Measurements from ENCODE around the gene CRMP1.
"Not testable (repeated sequence)": the region's sequence is repeated elsewhere in the genome, so short reads cannot be mapped to it uniquely, and the experiment has no call there.

Gene CRMP1

DNA sequence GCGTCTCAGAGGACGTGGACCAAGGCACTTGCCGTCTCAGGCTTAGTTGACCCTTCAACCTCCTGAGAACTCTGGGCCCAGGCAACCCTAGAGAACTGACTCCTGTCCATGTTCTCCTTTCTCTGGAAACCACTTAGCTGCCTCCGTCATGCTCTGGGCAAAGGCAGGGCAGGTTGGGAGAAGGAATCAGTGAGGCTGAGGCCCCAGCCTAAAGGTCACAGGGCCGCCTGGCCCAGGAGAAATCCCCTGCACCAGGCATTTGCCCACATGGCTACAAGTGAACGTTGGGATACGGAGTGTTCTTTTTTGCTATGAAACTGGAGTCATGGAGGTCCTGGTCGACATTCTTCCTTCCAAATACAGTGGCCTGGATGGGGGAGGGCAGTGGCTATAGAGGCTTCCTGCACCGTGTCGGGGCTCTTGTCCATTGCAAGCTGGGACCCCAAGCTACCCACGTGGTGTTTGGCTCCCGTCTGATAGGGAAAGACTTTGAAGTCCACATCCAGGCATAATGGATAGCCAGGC, 76.0 kb downstream of the CRMP1 start:
- no peak for DNase-seq

DNA sequence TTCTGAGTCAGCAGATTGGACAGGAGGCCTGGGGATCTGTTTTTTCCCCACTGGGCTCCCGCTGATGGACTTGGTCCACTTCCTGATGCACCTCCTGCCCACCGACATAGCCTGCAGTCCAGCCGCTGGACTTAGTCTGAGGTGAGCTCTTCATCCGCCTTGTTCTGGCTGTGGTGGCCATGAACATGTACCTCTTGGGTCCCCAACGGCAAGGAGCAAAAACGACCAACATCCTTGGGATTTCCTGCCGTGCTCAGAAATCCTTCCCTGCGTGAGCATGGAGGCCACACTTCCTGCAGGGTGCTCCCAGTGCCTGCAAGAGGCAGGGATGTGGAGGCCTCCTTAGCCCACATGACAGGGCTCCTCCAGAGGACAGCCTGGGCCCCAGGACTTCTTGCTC, 76.8 kb downstream of the CRMP1 start:
- DNase-seq, result no peak

- DNase-seq, result no peak
Measured at GRCh38 chr4:5815641-5816040, 77.2 kb downstream of the CRMP1 start.

- no peak for DNase-seq
Measured at GRCh38 chr4:5814421-5814820, 78.5 kb downstream of the CRMP1 start.

- no peak for DNase-seq
Measured at GRCh38 chr4:5813882-5814255, 79.0 kb downstream of the CRMP1 start.

DNA sequence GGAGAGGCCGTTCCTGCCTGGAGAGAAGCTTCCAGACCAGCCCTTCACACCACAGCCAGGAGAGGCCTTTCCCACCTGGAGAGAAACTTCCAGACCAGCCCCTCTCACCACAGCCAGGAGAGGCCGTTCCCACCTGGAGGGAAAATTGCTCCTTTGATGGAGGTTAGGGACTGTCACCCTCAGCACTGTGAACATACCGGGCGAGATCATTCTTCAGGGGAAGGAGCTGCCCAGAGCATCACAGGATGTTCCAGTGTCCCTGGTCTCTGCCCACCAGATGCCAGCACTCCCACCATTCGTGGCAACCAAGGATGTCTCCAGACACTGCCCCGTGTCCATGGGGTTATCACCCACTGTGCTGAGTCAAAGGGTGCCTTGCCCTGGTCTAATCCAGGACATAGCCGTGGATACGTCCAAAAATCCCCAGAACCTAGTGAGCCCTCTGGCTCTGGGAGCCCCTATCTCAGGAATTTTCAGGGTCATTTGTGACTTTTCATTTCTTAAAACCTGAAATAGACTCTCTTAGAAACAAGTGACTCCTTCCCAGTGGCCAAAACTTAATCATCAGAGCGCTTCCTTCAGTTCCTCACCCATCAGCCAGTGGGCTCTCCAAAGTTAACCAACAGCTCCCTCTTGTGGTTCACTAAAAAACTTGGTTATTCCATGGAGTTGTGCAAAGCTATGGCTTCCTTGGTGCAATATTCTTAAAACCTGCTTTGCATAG, 80.2 kb downstream of the CRMP1 start:
- DNase-seq, result no peak

GRCh38 chr4:5812057-5812456, 80.8 kb downstream of the CRMP1 start:
- not testable (repeated sequence) for DNase-seq

DNA sequence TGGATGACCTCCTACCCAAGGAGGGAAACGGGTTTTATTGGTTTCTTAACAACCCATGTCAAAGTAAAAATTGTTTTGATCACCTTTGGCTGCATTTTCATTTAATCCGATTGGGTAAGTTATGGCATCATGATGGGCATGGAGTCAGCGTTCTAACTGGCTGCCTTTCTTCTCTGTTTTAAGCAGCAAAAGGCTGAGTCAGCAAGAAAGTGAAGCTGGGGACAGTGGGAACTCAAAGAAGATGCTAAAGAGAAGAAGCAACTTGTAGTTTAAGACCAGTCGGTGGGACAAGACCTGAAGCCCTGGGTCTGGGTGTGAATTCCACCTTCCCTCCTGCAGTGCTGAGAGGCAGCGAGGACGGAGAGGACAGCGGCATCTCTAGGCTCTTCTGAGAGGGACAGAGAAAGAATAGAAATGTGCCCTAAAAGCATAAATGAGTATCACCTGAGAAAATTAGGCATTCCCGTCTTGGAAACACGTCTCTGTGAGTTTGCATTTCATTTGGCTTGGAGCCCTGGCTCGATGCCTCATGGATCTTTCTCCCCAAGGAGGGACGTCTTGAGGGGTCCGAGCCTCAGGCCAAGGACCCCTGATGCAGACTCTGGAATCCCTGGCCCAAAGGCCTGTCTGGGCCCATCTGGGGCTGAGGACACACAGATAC, 82.0 kb downstream of the CRMP1 start:
- no peak for DNase-seq

- no peak for DNase-seq
Measured at GRCh38 chr4:5810151-5810550, 82.7 kb downstream of the CRMP1 start.

DNA sequence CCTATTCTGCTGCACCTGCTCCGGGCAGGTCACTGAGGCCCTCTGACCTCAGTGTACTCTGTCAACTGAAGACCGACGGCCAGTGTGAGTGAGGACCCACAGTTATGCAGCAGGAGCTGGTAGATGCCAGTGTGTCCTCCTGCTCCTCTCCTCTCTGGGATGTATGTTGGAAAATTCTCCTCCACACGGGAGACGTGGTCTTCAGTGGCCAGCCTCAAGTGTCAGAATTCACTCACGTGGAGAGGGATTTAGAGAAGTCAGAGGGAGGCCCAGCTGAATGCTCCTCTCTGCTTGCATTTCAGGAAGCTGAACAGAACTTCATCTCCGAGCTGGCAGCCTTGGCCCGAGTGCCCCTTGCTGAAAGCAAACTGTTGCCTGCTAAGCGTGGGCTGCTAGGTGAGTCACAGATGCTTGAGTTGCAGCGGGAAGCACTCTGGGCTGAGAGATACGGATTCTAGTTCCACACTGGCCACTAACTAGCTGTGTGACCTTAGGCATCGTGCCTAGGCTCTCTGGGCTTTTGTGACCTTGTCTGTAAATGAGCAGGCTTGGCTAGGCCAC, 83.6 kb downstream of the CRMP1 start:
- no peak for DNase-seq

DNA sequence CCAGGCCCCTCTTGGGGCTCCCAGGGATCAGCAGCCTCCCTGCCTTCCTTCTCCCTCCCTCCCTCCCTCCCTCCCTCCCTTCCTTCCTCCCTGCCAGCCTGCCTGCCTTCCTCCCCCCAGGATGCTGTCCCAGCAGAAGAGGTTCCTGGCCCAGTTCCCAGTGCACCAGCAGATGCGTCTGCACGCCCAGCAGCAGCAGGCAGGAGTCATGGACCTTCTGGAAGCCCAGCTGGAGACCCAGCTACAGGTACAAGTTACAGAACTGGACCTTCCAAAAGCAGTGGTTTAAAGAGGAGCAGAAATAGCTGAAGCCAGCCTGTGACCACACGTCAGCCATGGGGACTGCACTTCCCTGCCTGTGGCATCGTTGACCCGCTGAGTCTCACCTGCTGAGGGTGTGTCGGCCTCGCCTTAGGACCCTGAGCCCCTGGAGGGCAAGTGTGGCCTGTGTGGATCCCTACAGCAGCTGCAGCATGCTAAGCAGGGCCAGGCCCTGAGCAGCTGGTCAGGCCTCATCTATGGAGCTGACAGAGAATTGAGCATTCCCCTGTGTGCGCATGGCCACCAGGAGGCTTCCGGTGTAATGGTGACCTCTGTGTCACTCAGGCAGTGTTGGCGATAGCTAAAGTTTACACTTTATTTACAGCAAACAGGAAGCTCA, 84.7 kb downstream of the CRMP1 start:
- DNase-seq, result no peak

DNA sequence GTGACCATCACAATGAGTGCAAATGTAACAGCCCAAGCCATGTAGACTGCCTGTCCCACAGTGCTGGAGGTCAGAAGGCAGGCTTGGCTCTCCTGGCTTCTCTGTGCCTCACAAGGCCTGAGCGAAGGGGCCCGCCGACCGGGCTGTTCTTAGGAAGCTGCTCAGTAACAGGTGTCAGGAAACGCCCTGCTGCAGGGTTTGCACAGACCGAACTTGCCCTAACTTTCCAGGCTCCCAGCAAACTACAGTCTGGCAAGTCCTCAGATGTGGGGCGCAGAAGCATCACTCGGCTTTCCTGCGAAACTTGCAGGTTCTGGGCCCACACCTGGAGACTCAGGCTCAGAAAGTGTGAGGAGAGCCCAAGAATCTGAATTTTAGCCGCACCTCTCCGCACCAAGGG, 87.6 kb downstream of the CRMP1 start:
- DNase-seq, result no peak

DNA sequence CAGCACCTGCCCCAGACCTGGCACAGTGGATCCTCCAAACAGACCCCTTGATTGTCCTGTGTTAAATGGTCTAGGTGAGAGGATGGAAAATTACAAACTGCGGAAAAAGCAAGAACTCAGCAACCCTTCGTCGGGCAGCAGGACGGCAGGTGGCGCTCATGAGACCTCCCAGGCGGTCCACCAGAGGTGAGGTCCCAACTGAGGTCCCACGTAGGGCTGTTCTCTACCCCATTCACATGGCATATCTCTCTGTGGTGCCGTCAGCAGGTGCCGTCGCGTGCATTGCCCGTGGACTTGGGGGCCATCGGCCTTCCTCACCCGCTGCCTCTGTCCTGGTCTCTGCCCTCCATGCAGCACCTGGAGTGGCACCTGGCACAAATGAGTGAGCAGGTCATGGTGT, 88.2 kb downstream of the CRMP1 start:
- DNase-seq, result no peak

DNA sequence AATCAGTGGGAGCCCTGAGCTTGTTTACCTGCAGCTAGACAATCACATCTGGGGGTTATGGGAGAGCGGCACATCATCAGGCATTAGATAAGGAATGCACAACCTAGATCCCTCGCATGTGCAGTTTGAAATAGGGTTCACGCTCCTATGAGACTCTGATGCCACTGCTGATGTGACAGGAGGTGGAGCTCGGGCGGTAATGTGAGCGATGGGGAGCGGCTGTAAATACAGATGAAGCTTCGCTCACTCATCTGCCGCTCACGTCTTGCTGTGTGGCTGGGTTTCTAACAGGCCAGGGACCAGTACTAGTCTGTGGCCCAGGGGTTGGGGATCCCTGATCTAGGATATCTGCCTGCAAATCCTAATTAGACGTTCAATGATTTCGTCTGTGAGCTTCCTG, 90.3 kb downstream of the CRMP1 start:
- DNase-seq, result no peak

- DNase-seq, result no peak
Measured at GRCh38 chr4:5801696-5802095, 91.2 kb downstream of the CRMP1 start.

DNA sequence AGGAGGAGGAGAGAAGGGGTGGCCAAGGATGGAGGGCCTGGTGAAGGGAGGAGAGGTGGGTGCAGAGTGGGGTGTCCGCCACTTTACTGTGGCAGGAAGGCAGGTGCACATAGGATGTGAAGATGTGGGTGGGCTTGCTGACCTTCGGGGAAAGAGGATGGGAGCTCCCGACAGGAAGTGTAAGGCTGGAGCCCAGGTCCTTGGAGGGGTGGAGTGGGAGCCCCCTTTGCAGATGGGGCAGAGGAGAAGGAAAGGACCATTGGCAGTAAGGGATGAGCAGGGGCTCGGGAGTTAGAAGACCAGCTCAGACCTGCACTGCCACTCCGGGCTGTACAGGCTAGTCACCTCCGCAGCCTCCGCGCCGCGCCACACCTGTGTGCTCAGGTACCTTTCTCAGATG, 92.4 kb downstream of the CRMP1 start:
- DNase-seq, result no peak

- no peak for DNase-seq
Measured at GRCh38 chr4:5799406-5799805, 93.5 kb downstream of the CRMP1 start.

GRCh38 chr4:5798946-5799345, 93.9 kb downstream of the CRMP1 start:
- no peak for DNase-seq

GRCh38 chr4:5798462-5798861, 94.4 kb downstream of the CRMP1 start:
- DNase-seq, result no peak

DNA sequence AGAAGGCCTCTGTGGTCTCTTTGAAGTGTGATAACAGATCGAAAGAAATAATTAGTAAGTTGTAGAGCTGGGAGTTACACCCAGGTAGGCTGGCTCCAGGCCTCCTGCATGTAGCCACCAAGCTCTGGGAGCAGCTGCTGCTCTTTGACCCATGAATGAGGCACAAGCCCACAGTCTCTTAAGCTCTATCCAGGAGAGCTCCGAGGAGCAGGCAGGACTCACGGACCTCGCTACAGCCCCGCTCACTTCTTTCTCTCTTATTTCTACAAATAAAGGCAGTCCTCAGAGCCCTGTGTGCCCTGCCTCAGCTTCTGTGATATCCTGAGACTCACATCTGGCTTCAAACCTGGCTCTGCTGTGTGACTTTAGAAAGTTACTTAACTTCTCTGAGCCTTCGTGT, 95.0 kb downstream of the CRMP1 start:
- no peak for DNase-seq

- no peak for DNase-seq
Measured at GRCh38 chr4:5796976-5797375, 95.9 kb downstream of the CRMP1 start.

- no peak for DNase-seq
Measured at GRCh38 chr4:5795580-5795979, 97.3 kb downstream of the CRMP1 start.

- DNase-seq, result no peak
Measured at GRCh38 chr4:5793514-5793913, 99.4 kb downstream of the CRMP1 start.

DNA sequence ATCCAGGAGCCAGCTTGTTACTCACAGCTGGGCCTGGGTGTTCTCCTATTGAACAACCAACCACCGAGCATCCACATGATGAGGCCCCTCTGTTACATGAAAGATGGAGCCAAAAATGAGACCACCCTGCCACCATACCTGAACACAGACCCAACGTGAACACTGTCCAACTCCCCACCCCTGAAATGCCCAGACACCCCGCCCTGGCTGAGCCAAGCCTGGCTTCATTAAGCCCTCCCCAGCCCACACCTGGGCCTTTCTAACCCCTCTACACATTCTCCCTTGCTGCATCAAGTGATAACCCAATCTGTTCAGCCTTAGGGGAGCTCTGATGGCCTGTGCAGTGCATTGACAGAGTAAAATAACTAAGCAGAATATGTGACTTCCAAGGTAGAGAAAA, 101.2 kb downstream of the CRMP1 start:
- no peak for DNase-seq
